GM12874 (cell line): ENCODE measurements around the gene MYL4.

Experiments used
- TF ChIP-seq, protein P1 (sequence below): IDR thresholded peaks from 2 replicates; pipeline ENCODE4 v1.5.1; 2011; ENCODE audit warnings: low read depth, mild to moderate bottlenecking, control low read depth, low read length, moderate library complexity; ENCODE audit not compliant: insufficient read depth

MYL4 gene

DNA sequence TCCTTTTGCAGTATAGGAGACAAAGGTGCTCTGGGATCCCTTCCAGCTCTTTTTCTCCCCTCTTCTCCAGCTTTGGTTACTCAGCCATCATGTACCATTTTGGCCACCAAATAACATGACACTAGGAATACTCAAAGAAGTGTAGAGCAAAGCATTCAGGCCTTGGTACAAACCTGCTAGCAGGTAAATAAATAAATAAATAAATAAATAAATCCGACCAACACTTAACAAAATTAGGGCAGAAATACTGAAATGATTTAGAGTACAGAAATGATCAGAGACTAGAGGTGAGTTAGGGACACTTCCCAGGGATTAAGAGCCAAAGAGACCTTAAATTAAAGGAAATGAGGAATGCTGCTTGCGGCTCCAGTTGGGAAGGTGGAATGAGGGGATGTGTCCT is 26.8 kb downstream of the MYL4 start:
- TF ChIP-seq, protein P1, sequence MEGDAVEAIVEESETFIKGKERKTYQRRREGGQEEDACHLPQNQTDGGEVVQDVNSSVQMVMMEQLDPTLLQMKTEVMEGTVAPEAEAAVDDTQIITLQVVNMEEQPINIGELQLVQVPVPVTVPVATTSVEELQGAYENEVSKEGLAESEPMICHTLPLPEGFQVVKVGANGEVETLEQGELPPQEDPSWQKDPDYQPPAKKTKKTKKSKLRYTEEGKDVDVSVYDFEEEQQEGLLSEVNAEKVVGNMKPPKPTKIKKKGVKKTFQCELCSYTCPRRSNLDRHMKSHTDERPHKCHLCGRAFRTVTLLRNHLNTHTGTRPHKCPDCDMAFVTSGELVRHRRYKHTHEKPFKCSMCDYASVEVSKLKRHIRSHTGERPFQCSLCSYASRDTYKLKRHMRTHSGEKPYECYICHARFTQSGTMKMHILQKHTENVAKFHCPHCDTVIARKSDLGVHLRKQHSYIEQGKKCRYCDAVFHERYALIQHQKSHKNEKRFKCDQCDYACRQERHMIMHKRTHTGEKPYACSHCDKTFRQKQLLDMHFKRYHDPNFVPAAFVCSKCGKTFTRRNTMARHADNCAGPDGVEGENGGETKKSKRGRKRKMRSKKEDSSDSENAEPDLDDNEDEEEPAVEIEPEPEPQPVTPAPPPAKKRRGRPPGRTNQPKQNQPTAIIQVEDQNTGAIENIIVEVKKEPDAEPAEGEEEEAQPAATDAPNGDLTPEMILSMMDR = no peak

DNA sequence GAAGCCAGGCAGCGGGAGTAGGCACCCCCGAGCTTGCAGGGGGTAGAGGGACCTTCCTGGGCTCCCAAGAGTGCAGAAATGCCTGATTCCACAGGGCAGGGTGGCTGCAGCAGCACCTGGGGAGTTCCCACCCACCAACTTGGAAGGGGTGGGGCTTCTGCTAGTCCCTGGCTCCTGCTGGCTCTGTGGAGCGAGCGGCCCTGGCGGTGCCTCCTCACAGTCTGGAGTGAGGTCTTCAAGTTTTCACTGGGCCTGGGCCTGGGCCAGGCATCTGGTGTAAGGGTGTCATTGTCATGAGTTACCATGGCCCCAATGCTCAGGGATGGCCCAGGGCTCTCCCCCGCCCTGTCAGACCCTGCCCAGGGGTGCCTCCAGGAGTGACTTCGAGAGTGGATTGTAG is 28.7 kb downstream of the MYL4 start:
- TF ChIP-seq, protein P1 = no peak

DNA sequence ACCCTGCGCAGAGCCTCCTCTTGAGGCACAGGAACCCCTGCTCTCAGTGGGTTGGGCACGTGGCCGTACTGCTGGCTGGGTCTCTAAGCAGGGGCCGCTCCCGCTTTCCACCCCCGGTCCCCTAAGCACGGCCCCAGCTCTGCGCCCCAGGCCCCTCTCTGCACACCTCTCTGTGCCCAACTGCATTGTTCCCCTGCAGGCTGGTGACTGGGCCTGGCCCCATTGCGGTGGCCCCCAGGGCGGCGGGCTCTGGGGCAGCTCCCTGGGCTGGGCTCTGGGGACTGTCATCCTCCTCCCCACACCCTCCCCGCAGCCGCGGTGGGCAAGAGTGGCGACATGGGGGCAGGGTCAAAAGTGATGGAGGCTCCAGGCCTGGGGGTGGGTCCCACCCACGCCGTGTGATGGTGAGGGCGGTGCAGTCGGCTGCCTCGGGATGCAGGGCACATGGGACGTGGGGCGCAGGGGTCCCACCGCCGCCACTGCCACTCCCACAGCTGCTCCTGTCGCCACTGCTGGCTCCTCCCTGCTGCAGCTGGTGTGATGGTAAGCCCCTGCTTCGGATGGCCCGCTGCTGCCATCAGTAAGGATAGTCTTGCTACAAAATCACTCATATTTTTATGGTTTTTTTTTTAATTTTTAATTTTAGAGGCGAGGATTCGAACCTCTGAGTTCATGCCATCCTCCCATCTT is 29.3 kb downstream of the MYL4 start:
- TF ChIP-seq, protein P1 = no peak

DNA sequence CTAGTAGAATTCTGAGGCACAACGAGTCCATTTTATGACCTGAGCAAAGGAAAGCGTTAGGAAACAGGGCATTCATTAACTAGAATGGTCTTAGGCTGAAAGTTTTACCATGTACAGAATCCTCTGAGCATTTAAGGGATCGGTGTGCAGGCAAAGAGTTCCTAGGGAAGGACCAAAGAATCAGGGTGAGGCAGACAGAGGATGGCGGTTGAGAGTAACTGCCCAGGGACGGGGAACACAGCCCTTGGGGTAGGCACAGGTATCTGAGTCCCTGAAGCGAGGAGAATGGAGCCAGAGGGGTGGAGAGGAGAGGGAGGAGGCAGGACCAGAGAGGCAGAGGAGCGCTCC is 30.4 kb downstream of the MYL4 start:
- TF ChIP-seq, protein P1 = no peak

DNA sequence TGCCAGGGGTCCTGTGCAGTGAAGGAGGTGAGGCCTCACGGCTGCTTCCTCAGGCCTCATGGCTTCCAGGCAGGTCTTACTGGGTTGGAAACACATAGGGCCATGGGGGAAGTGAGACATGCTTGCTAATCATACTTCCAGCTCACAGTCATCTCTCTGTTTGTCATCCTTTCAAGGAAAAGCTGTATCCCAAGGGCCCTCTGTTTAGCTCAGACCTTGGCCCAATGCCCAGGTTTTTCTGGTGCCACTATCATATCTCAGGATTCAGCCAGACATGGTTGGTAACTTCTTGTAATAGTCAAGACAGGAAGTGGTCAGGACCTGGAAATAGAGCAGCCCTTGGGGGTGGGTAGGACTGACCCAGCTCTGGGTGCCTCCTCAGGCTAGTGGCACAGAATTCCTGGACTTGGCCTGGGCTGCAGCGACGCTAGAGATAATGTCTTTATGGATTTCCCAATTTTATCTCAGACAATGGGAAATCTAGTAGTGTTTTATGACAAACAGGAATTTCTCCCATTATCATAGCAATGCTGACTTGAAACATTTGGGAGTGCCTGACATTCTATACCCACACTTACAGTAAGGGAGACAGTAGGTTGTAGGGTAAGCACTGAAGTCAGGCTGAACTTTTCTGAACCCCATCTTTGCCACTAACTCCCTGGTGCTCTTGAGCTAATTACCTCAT is 31.0 kb downstream of the MYL4 start:
- TF ChIP-seq, protein P1 = no peak

DNA sequence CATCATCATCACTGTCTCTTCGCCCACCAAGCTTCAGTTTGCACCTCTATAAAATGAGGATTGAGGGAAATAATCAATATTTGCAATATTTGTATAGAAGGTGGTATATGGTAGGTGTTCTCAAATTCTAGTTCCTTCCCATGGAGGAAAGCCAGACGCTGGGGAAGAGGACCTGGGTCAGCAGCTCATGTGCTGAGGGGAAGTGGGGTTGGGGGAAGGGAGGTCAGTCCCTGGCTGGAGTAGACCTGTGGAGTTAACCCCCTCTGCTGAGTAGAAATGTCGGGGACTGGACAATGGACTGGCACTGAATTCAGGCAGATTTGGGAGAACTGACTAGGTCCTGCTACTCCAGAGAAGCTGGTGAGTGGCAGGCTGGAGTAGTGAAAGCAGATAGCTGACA is 31.7 kb downstream of the MYL4 start:
- TF ChIP-seq, protein P1 = no peak

DNA sequence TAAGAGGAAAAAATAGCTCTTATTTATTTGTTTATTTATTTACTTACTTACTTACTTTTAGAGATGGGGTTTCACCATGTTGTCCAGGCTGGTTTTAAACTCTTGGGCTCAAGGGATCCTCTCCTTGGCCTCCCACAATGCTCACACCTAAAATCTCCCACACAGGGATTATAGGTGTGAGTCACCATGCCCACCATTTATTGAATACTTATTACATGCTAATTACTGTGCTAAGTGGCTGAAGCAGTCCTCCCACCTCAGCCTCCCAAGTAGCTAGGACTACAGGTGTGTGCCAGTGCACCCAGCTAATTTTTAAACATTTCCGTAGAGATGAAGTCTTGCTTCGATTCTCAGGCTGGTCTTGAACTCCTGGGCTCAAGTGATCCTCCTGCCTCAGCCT is 33.5 kb downstream of the MYL4 start:
- TF ChIP-seq, protein P1 = no peak
